HCT116 (cell line): ENCODE data around the gene CASZ1. TPM values are rescaled to one million over a fixed set of nuclear protein-coding genes. Genes with fewer than 3 reads are reported as not detected.

Experiments
- ATAC-seq: fragments of 200-7000 bp; cut with Tn5 transposase; 2 replicates; pipeline ENCODE4 v1.9.1; 2020; ENCODE audit warnings: mild to moderate bottlenecking, moderate library complexity
- BruUV-seq: library from RNA; stranded (reverse); fragments of 400-500 nt; replicated peaks from 2 replicates; lab custom pipeline; 2021; lab: Mats Ljungman, UMichigan
- CTCF ChIA-PET: fragments of 300-600 bp; sonication (Branson Sonifier 250); formaldehyde crosslinking; loops from one replicate; lab custom pipeline; 2021; ENCODE audit warnings: antibody characterized with exemption; lab: Charles Lee
- POLR2A ChIA-PET: fragments of 300-600, 350-600 bp; sonication (Branson Sonifier 250); formaldehyde crosslinking; loops from one replicate; lab custom pipeline; 2021; ENCODE audit warnings: antibody characterized with exemption; lab: Charles Lee
- RAD21 ChIA-PET, 2 experiments: fragments of 300-600 bp; sonication (Branson Sonifier 250); formaldehyde crosslinking; loops; one replicate each; lab custom pipeline; 2023; ENCODE audit warnings: low total read pairs in 2 of 2; ENCODE audit not compliant: uncharacterized antibody in 2 of 2, unreplicated experiment in 2 of 2, low non-redundant PET in 1 of 2; lab: Charles Lee
- DNase-seq: peaks from one replicate; pipeline ENCODE4 v3.0.0-alpha.2; 2010; ENCODE audit warnings: low read depth, low spot score
- H2AFZ ChIP-seq: fragments of 200-600 bp; shearing (Covaris generic), sonication (generic); 2 replicates; pipeline ENCODE4 v1.6.1; 2017; ENCODE audit warnings: low read depth, mixed run types, mixed read lengths, antibody characterized with exemption, low read length; ENCODE audit not compliant: poor library complexity, severe bottlenecking
- H3K27ac ChIP-seq: 2 replicates; pipeline ENCODE4 v1.5.1; 2012; ENCODE audit warnings: low read depth, low read length
- H3K27me3 ChIP-seq: fragments of 200-600 bp; sonication (generic); 2 replicates; pipeline ENCODE4 v1.6.1; 2016; ENCODE audit warnings: mixed run types, low read length, mixed read lengths; ENCODE audit not compliant: insufficient read depth
- H3K36me3 ChIP-seq, 2 experiments: fragments of 200-500 bp in 1 of 2; fragments of 200-600 bp in 1 of 2; sonication (Bioruptor generic) in 1 of 2; sonication (generic) in 1 of 2; 2 replicates each; pipeline versions ENCODE4 v1.5.1 to v1.6.1; 2014 to 2016; ENCODE audit warnings: low read length in 2 of 2, inconsistent platforms in 1 of 2, mixed read lengths in 1 of 2, mixed run types in 1 of 2; ENCODE audit not compliant: insufficient read depth in 2 of 2, control insufficient read depth in 1 of 2
- H3K4me1 ChIP-seq, 2 experiments: fragments of 200-600 bp in 1 of 2; sonication (generic) in 1 of 2; 2 replicates each; pipeline versions ENCODE4 v1.5.1 to v1.6.1; 2012 to 2017; ENCODE audit warnings: low read length in 2 of 2, inconsistent platforms in 1 of 2, mild to moderate bottlenecking in 1 of 2, mixed read lengths in 1 of 2, mixed run types in 1 of 2, moderate library complexity in 1 of 2; ENCODE audit not compliant: insufficient read depth in 2 of 2, control insufficient read depth in 1 of 2
- H3K4me2 ChIP-seq: fragments of 200-600 bp; sonication (generic); 2 replicates; pipeline ENCODE4 v1.6.1; 2017; ENCODE audit warnings: mixed run types, low read length, mixed read lengths
- H3K4me3 ChIP-seq, 2 experiments: fragments of 200-600 bp in 1 of 2; sonication (generic) in 1 of 2; replicated peaks in 1 of 2; 2 replicates each; pipeline ENCODE4 v1.5.1; 2011 to 2016; ENCODE audit warnings: low read length in 2 of 2, control low read depth in 1 of 2, low read depth in 1 of 2, mild to moderate bottlenecking in 1 of 2, mixed read lengths in 1 of 2, mixed run types in 1 of 2
- H3K79me2 ChIP-seq: fragments of 200-600 bp; sonication (generic); 2 replicates; pipeline ENCODE4 v1.6.1; 2017; ENCODE audit warnings: mild to moderate bottlenecking, mixed run types, low read length, moderate library complexity, mixed read lengths; ENCODE audit not compliant: insufficient read depth
- H3K9ac ChIP-seq: fragments of 200-600 bp; sonication (generic); 2 replicates; pipeline ENCODE4 v1.6.1; 2016; ENCODE audit warnings: low read length, mixed read lengths
- H3K9me2 ChIP-seq: fragments of 200-600 bp; sonication (generic), shearing (Covaris generic); 2 replicates; pipeline ENCODE4 v1.6.1; 2017; ENCODE audit warnings: mixed run types, mild to moderate bottlenecking, moderate library complexity; ENCODE audit not compliant: insufficient read depth
- H3K9me3 ChIP-seq, 2 experiments: fragments of 200-500 bp in 1 of 2; fragments of 200-600 bp in 1 of 2; sonication (Bioruptor generic) in 1 of 2; sonication (generic) in 1 of 2; 2 replicates each; pipeline ENCODE4 v1.6.1; 2014 to 2017; ENCODE audit warnings: low read length in 2 of 2, mixed read lengths in 2 of 2, inconsistent platforms in 1 of 2, low read depth in 1 of 2, mild to moderate bottlenecking in 1 of 2, mixed run types in 1 of 2, moderate library complexity in 1 of 2; ENCODE audit not compliant: control insufficient read depth in 1 of 2, insufficient read depth in 1 of 2
- H4K20me1 ChIP-seq: fragments of 200-600 bp; sonication (generic), shearing (Covaris generic); 2 replicates; pipeline ENCODE4 v1.6.1; 2017; ENCODE audit warnings: mixed run types, mild to moderate bottlenecking, moderate library complexity; ENCODE audit not compliant: insufficient read depth
- CBX3 ChIP-seq: IDR thresholded peaks from 2 replicates; pipeline ENCODE4 v1.6.1; 2012; ENCODE audit warnings: low read depth
- JUND ChIP-seq: IDR thresholded peaks from 2 replicates; pipeline ENCODE4 v1.6.1; 2012
- POLR2AphosphoS5 ChIP-seq: IDR thresholded peaks from 2 replicates; pipeline ENCODE4 v1.6.1; 2011; ENCODE audit warnings: mild to moderate bottlenecking, low read depth, low read length, moderate library complexity
- RAD21 ChIP-seq: IDR thresholded peaks from 2 replicates; pipeline ENCODE4 v1.6.1; 2012; ENCODE audit warnings: low read depth, mild to moderate bottlenecking
- SIN3A ChIP-seq: IDR thresholded peaks from 2 replicates; pipeline ENCODE4 v1.6.1; 2012; ENCODE audit warnings: low read depth
- YY1 ChIP-seq: IDR thresholded peaks from 2 replicates; pipeline ENCODE4 v1.6.1; 2011; ENCODE audit warnings: low read length, low read depth, moderate library complexity, mild to moderate bottlenecking; ENCODE audit not compliant: insufficient replicate concordance; ENCODE audit errors: extremely low read depth
- intact Hi-C: fragments of 100-400 bp; cut with micrococcal nuclease; formaldehyde crosslinking; loops from 2 replicates; pipeline ENCODE4 v1.10.0; 2022
- total RNA-seq: library from RNA; stranded (reverse); gene quantifications from one replicate; pipeline ENCODE4 v1.2.1, GENCODE V29; 2021; ENCODE audit not compliant: unreplicated experiment
- TF ChIP-seq, protein P1 (sequence below): IDR thresholded peaks from 2 replicates; pipeline ENCODE4 v1.6.1; 2012; ENCODE audit warnings: low read depth
- TF ChIP-seq, protein P2 (sequence below): IDR thresholded peaks from 2 replicates; pipeline ENCODE4 v1.6.1; 2011; ENCODE audit warnings: mild to moderate bottlenecking, low read length, moderate library complexity; ENCODE audit not compliant: insufficient replicate concordance; ENCODE audit errors: extremely low read depth

Gene CASZ1
- total RNA-seq, 1 experiment from 2014 or later: 7.7 TPM

DNA sequence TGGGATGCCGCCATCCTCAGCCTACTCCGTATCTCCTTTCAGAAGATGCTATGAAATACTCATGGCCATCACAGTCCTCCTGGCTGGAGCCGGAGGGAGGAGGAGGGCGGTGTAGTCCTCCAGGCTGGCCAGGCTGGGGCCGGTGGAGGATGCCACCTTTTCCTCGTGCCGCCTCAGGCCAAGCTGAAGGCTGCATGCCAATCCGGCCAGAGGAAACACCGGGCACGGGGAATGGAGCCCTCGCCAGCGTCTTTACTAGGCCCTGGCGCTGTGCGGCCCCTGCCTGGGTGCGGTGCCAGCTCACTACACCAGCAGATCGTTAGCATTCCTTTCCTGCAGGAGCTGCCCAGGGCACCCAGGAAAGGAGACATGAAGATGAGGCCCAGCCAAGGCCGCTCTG, 70.1 kb downstream of the CASZ1 start:
- ChIA-PET RAD21 (no interaction called here), POLR2A (no interaction called here)
- intact Hi-C loops: no loop called here

More for the DNA sequence above, 70.1 kb downstream of the CASZ1 start:
- no peak for DNase-seq
- Histone ChIP-seq H3K27ac (no peak overlapping the region), H2AFZ (no peak overlapping the region), H3K9ac (no peak overlapping the region), H3K4me2 (no peak overlapping the region)
- CTCF ChIA-PET: no interaction called here
- TF ChIP-seq RAD21 (no peak), SIN3A (no peak), JUND (no peak), POLR2AphosphoS5 (no peak), CBX3 (no peak), YY1 (no peak)
- TF ChIP-seq, protein P1, sequence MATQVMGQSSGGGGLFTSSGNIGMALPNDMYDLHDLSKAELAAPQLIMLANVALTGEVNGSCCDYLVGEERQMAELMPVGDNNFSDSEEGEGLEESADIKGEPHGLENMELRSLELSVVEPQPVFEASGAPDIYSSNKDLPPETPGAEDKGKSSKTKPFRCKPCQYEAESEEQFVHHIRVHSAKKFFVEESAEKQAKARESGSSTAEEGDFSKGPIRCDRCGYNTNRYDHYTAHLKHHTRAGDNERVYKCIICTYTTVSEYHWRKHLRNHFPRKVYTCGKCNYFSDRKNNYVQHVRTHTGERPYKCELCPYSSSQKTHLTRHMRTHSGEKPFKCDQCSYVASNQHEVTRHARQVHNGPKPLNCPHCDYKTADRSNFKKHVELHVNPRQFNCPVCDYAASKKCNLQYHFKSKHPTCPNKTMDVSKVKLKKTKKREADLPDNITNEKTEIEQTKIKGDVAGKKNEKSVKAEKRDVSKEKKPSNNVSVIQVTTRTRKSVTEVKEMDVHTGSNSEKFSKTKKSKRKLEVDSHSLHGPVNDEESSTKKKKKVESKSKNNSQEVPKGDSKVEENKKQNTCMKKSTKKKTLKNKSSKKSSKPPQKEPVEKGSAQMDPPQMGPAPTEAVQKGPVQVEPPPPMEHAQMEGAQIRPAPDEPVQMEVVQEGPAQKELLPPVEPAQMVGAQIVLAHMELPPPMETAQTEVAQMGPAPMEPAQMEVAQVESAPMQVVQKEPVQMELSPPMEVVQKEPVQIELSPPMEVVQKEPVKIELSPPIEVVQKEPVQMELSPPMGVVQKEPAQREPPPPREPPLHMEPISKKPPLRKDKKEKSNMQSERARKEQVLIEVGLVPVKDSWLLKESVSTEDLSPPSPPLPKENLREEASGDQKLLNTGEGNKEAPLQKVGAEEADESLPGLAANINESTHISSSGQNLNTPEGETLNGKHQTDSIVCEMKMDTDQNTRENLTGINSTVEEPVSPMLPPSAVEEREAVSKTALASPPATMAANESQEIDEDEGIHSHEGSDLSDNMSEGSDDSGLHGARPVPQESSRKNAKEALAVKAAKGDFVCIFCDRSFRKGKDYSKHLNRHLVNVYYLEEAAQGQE: no peak
- TF ChIP-seq, protein P2, sequence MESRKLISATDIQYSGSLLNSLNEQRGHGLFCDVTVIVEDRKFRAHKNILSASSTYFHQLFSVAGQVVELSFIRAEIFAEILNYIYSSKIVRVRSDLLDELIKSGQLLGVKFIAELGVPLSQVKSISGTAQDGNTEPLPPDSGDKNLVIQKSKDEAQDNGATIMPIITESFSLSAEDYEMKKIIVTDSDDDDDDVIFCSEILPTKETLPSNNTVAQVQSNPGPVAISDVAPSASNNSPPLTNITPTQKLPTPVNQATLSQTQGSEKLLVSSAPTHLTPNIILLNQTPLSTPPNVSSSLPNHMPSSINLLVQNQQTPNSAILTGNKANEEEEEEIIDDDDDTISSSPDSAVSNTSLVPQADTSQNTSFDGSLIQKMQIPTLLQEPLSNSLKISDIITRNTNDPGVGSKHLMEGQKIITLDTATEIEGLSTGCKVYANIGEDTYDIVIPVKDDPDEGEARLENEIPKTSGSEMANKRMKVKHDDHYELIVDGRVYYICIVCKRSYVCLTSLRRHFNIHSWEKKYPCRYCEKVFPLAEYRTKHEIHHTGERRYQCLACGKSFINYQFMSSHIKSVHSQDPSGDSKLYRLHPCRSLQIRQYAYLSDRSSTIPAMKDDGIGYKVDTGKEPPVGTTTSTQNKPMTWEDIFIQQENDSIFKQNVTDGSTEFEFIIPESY: no peak
- TF ChIP-seq, all 23 proteins: peak for 0
- no peaks in the 10 kb centered on the region for H3K9me2 ChIP-seq
- H3K27me3 ChIP-seq: no peaks in the 10 kb centered on the region
- H3K9me3 ChIP-seq: no peaks in the 10 kb centered on the region
- no peak for ATAC-seq
- no peaks in the 10 kb centered on the region for H4K20me1 ChIP-seq
- H3K4me1 ChIP-seq: peaks cover 20 to 36% of the 10 kb centered on the region in 2 experiments
- no peaks in the 10 kb centered on the region for H3K36me3 ChIP-seq
- no peaks in the 10 kb centered on the region for H3K79me2 ChIP-seq
- no TSS peak for BruUV-seq
- no peak overlapping the region for H3K4me3 ChIP-seq
